ENCODE results near the gene DRC7. TPM values are rescaled to one million over a fixed set of nuclear protein-coding genes. Genes with fewer than 3 reads are reported as not detected.
A peak's percentile ranks its signal among the peaks of the same experiment; 100 is the strongest.

Gene DRC7, protein sequence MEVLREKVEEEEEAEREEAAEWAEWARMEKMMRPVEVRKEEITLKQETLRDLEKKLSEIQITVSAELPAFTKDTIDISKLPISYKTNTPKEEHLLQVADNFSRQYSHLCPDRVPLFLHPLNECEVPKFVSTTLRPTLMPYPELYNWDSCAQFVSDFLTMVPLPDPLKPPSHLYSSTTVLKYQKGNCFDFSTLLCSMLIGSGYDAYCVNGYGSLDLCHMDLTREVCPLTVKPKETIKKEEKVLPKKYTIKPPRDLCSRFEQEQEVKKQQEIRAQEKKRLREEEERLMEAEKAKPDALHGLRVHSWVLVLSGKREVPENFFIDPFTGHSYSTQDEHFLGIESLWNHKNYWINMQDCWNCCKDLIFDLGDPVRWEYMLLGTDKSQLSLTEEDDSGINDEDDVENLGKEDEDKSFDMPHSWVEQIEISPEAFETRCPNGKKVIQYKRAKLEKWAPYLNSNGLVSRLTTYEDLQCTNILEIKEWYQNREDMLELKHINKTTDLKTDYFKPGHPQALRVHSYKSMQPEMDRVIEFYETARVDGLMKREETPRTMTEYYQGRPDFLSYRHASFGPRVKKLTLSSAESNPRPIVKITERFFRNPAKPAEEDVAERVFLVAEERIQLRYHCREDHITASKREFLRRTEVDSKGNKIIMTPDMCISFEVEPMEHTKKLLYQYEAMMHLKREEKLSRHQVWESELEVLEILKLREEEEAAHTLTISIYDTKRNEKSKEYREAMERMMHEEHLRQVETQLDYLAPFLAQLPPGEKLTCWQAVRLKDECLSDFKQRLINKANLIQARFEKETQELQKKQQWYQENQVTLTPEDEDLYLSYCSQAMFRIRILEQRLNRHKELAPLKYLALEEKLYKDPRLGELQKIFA
- total RNA-seq = 0.16 and 0.32 TPM in 2 replicates
- long read RNA-seq = 0 reads

DNA sequence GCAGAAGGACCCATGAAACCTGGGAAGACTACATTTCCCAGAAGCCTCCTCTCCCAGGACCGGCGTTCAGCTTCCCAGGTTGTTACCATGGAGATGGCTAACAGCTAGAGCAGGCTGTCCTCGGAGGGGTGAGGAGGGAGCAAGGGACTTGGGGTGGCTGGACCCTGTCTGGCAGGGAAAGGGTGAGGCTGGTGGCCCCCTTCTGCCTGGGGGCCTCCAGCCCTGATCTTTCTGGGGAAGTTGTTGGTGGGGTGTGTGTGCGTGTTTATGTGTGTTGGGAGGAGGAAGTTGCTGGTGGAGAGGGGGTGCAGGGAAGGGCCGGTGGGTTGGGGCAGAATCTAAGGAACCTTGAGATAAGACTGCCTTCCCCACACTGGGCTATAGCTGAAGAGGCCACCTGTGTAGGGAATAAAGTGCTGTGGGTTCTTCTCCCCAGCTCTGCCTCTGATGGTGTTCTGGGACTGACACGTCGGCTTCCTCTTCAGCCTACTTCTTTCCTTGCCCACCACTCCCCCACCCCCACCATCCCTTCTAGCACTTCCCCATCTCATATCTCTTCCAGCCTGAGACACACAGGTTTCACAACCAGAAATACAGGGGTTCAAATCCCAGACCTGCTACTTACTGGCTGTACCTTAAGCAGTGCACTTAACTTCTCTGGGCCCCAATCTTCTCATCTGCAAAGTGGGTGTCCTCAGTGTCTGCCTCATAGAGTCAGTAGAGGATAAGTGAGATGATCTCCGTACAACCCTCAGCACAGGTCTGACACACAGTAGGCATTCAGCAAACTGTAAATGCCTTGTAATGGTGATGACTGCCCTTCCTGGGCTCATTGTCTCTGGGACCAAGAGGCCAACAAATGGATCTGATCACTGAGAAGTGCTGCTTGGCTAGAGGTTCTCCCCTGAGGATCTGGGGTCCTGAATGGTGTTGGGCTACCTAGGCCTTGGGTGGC, at the start of gene DRC7:
Gene DRC7 (plus strand): TSS at position 82 of the 955 bp plus-strand sequence. CDS start 3,144 bp downstream, outside the sequence.
- Mint-ChIP-seq H3K4me1 (peaks cover 11% of the 10 kb centered on the region), H3K9me3 (no peaks in the 10 kb centered on the region), H3K36me3 (ENCODE audit: low read depth) (no peaks in the 10 kb centered on the region), H3K4me3 (peak within 1 kb of the TSS; percentile 57), H3K27ac (ENCODE audit: unreplicated experiment) (peak within 1 kb of the TSS; percentile 99), H3K27me3 (ENCODE audit: low read depth) (no peaks in the 10 kb centered on the region)
- TF ChIP-seq, protein P1, sequence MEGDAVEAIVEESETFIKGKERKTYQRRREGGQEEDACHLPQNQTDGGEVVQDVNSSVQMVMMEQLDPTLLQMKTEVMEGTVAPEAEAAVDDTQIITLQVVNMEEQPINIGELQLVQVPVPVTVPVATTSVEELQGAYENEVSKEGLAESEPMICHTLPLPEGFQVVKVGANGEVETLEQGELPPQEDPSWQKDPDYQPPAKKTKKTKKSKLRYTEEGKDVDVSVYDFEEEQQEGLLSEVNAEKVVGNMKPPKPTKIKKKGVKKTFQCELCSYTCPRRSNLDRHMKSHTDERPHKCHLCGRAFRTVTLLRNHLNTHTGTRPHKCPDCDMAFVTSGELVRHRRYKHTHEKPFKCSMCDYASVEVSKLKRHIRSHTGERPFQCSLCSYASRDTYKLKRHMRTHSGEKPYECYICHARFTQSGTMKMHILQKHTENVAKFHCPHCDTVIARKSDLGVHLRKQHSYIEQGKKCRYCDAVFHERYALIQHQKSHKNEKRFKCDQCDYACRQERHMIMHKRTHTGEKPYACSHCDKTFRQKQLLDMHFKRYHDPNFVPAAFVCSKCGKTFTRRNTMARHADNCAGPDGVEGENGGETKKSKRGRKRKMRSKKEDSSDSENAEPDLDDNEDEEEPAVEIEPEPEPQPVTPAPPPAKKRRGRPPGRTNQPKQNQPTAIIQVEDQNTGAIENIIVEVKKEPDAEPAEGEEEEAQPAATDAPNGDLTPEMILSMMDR (conservative IDR thresholded peaks at IDR 0.05) = no peak
- DNase-seq (ENCODE audit: low read depth, low spot score) = peak; percentile 44

DNA sequence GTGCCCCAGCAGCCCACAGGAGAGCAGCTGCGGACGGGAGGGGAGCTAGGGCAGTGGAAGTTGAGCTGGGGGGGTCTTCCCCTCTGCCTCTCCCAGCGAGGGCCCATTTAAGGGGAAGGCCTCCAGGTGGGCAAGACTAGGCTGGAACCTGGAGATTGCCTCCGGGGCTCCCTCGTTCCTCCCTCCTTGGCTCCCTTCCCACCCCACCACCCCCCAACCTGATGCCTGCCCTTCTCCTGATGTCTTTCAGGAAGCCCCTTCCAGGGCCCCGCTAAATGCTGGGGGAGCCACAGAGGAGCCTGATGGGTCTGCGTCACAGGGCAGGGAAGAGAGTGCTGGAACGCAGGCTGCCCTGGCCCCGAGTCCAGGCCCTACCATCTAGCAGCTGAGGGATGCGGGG, 49.4 kb upstream of the DRC7 start:
- Mint-ChIP-seq H3K27ac (ENCODE audit: unreplicated experiment) (no peak overlapping the region), H3K9me3 (no peaks in the 10 kb centered on the region), H3K4me1 (peaks cover 28% of the 10 kb centered on the region), H3K36me3 (ENCODE audit: low read depth) (no peaks in the 10 kb centered on the region), H3K27me3 (ENCODE audit: low read depth) (no peaks in the 10 kb centered on the region), H3K4me3 (no peak overlapping the region)
- TF ChIP-seq, protein P1 (conservative IDR thresholded peaks at IDR 0.05) = no peak
- no peak for DNase-seq (ENCODE audit: low read depth, low spot score)

DNA sequence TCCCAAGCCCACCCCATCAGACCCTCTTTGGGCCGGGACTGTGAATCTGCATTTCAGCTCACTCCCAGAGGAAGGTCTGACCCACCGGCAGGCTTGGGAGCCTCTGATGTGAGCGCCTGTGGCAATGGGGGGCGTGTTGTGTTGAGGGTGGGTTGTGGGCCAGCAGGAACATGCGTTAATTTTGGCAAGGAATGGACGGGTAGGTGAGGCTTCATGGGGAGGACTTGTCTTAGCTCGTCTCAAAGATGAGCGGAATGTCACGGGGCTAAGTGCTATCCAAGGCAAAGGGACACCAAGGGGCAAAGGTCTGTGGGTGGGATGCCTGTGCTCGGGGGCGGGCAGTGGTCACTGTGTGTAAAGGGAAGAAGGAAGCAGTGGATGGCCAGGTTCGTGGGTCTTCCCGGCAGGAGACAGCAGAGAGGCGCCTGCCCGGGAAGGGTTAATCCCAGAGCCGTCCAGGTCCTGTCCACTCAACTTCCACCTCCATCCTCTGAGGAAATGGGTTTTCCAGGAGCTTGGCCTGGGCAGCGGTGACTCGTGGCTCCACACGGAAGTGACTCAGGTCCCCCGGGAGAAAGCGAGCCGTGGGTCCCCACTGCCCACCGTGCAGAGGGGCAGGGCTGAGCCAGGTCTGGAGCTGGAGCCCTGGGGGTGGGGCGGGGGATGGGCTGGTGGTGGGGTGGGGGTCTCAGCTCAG, 48.8 kb upstream of the DRC7 start:
- Mint-ChIP-seq H3K9me3 (no peaks in the 10 kb centered on the region), H3K4me1 (peaks cover 21% of the 10 kb centered on the region), H3K27ac (ENCODE audit: unreplicated experiment) (peak overlapping the region; percentile 89), H3K4me3 (no peak overlapping the region), H3K36me3 (ENCODE audit: low read depth) (no peaks in the 10 kb centered on the region), H3K27me3 (ENCODE audit: low read depth) (no peaks in the 10 kb centered on the region)
- TF ChIP-seq, protein P1 (conservative IDR thresholded peaks at IDR 0.05) = no peak
- no peak for DNase-seq (ENCODE audit: low read depth, low spot score)

DNA sequence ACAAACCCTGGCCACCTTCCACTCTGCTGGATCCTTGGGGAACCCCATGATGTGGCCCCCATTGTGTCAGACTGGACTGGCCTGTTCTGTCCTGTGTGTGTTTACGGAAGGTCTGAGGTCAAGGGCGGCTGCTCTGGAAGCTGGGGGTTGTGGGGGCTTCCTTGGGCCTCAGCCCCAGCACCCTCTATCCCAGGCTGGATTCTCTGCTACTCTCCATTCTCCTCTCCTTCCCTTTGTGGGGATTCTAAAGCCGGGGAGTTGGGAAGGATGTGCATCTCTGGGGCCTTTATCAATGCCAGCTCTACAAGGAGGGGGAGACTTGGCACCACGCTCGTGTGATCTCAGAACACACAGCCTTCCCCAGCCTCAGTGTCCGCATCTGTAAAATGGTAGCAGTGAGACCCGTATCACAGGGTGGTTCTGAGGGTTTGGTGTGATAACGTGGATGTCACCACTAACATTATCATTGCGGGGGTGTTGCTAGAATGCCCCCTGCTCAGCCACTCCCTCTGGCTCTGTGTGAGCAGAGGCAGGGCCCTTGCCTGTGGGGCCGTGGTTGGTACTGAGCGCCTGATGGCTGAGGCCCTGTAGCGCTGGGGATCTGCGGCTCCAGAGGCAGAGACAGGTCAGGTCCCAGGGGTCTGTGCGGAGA, 48.1 kb upstream of the DRC7 start:
- DNase-seq (ENCODE audit: low read depth, low spot score) = no peak
- TF ChIP-seq, protein P1 (conservative IDR thresholded peaks at IDR 0.05) = no peak
- Mint-ChIP-seq H3K4me3 (no peak overlapping the region), H3K4me1 (peaks cover 21% of the 10 kb centered on the region), H3K27ac (ENCODE audit: unreplicated experiment) (no peak overlapping the region), H3K9me3 (no peaks in the 10 kb centered on the region), H3K27me3 (ENCODE audit: low read depth) (no peaks in the 10 kb centered on the region), H3K36me3 (ENCODE audit: low read depth) (peaks cover 3% of the 10 kb centered on the region)
